Measurements from ENCODE around the gene ASCC3.

GRCh38 chr6:100693249-100693927, 187.7 kb downstream of the ASCC3 start:
- TF ChIP-seq GATA2 (IDR thresholded peaks at IDR 0.05; ENCODE audit: low read depth, low read length), result no peak
- no peak for TF ChIP-seq GATA3 (IDR thresholded peaks at IDR 0.05; ENCODE audit: low read depth, low read length)

Measured in SH-SY5Y (cell line).